Karpas-422 (cell line): ENCODE results near the gene NUP210L. TPM values are rescaled to one million over a fixed set of nuclear protein-coding genes. Genes with fewer than 3 reads are reported as not detected.

Experiments
- DNase-seq: peaks from one replicate; pipeline ENCODE4 v3.0.0-alpha.2; 2015
- H2AFZ ChIP-seq: fragments of 200-600 bp; sonication (generic); 2 replicates; pipeline ENCODE4 v1.6.1; 2014; ENCODE audit warnings: antibody characterized with exemption, low read length, mixed read lengths
- H3K27ac ChIP-seq: fragments of 200-600 bp; sonication (generic); 2 replicates; pipeline ENCODE4 v1.5.1; 2014; ENCODE audit warnings: mild to moderate bottlenecking, low read length, moderate library complexity
- H3K27me3 ChIP-seq: fragments of 200-600 bp; sonication (generic); 2 replicates; pipeline ENCODE4 v1.6.1; 2014; ENCODE audit warnings: low read length, mixed read lengths
- H3K36me3 ChIP-seq: fragments of 200-600 bp; sonication (generic); 2 replicates; pipeline ENCODE4 v1.6.1; 2014; ENCODE audit warnings: low read length, mixed read lengths; ENCODE audit not compliant: insufficient read depth
- H3K4me1 ChIP-seq: fragments of 200-600 bp; sonication (generic); 2 replicates; pipeline ENCODE4 v1.6.1; 2014; ENCODE audit warnings: mild to moderate bottlenecking, low read length, mixed read lengths
- H3K4me2 ChIP-seq: fragments of 200-600 bp; sonication (generic); 2 replicates; pipeline ENCODE4 v1.6.1; 2014; ENCODE audit warnings: low read length, low read depth, mild to moderate bottlenecking; ENCODE audit not compliant: poor library complexity, severe bottlenecking
- H3K4me3 ChIP-seq: fragments of 200-600 bp; sonication (generic); 2 replicates; pipeline ENCODE4 v1.5.1; 2014; ENCODE audit warnings: mild to moderate bottlenecking, antibody characterized with exemption, low read length, mixed read lengths
- H3K79me2 ChIP-seq: fragments of 200-600 bp; sonication (generic); 2 replicates; pipeline ENCODE4 v1.6.1; 2014; ENCODE audit warnings: mild to moderate bottlenecking, low read length, mixed read lengths
- H3K9ac ChIP-seq: fragments of 200-600 bp; sonication (generic); 2 replicates; pipeline ENCODE4 v1.6.0; 2014; ENCODE audit warnings: low read length
- H3K9me2 ChIP-seq: fragments of 200-600 bp; sonication (generic), shearing (Covaris generic); replicated peaks from 2 replicates; pipeline ENCODE4 v1.6.0; 2014; ENCODE audit warnings: mild to moderate bottlenecking, low read length, moderate library complexity; ENCODE audit not compliant: insufficient read depth
- H3K9me3 ChIP-seq: fragments of 300-700, 200-600 bp; sonication (generic); 2 replicates; pipeline ENCODE4 v1.6.1; 2014; ENCODE audit warnings: low read length, mixed read lengths
- H4K20me1 ChIP-seq: fragments of 200-600 bp; sonication (generic); 2 replicates; pipeline ENCODE4 v1.6.1; 2014; ENCODE audit warnings: mild to moderate bottlenecking, antibody characterized with exemption, low read length, low read depth; ENCODE audit not compliant: insufficient read depth
- total RNA-seq: library from RNA; depleted of rRNA; stranded (reverse); fragments of >200 nt; shearing (Covaris generic); gene quantifications from 2 replicates; pipeline ENCODE4 v1.2.3, GENCODE V29; 2014; ENCODE audit warnings: low replicate concordance; rRNA removed

Gene NUP210L
- total RNA-seq: not detected in 2 replicates

DNA sequence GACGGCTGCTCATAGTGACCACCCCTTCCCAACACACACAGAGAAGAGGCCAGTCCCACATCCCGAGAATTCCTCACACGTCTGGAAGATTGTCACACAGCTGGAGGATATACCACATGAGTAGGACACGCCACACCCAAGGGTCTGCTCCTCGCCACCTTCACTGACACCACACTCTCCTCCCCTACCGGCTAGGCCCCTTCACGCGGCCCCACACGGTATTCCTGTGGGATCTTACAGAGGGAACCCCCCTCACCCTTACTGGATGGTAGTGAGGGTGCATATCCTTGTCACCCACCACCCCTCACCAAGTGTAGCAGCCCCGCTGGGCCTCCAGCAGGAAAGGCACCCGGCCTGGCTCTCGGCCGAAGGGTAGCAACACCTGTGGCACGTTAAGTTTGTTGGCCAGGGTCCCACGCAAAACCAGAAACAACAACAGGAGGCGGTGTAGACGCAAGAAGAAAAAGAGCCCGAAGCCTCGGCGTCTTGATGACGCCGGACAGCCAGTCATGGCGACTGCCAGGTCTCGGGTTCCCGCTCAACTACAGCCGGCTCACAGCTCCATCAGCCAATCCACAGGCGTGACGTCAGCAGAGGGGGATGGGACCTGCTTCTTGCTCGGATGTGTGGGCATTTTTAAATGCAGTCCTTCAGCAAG, at the start of gene NUP210L:
Gene NUP210L, minus strand, starts transcription at position 540 of the 658 bp plus-strand sequence.
- no peak for DNase-seq
- Histone ChIP-seq H4K20me1 (no peaks in the 10 kb centered on the region; the same call in 1 of the 2 replicates), H3K27me3 (no peaks in the 10 kb centered on the region), H3K9ac (no peak within 1 kb of the TSS), H3K36me3 (peaks cover 13% of the 10 kb centered on the region; the same call in 1 of the 2 replicates), H3K27ac (no peak within 1 kb of the TSS), H3K9me3 (no peaks in the 10 kb centered on the region), H3K9me2 (no peaks in the 10 kb centered on the region), H3K4me3 (no peak within 1 kb of the TSS), H3K79me2 (no peaks in the 10 kb centered on the region), H2AFZ (no peak within 1 kb of the TSS), H3K4me2 (no peak within 1 kb of the TSS), H3K4me1 (no peaks in the 10 kb centered on the region)

- Histone ChIP-seq H2AFZ (no peak overlapping the region), H3K79me2 (no peaks in the 10 kb centered on the region), H3K9ac (no peak overlapping the region), H4K20me1 (no peaks in the 10 kb centered on the region), H3K4me1 (peaks cover 5% of the 10 kb centered on the region), H3K27ac (no peak overlapping the region), H3K36me3 (no peaks in the 10 kb centered on the region), H3K27me3 (no peaks in the 10 kb centered on the region), H3K4me3 (no peak overlapping the region), H3K4me2 (no peak overlapping the region), H3K9me3 (no peaks in the 10 kb centered on the region), H3K9me2 (no peaks in the 10 kb centered on the region)
- no peak for DNase-seq
These were observed 44.6 kb upstream of the NUP210L start for GRCh38 chr1:154199563-154199879.

DNA sequence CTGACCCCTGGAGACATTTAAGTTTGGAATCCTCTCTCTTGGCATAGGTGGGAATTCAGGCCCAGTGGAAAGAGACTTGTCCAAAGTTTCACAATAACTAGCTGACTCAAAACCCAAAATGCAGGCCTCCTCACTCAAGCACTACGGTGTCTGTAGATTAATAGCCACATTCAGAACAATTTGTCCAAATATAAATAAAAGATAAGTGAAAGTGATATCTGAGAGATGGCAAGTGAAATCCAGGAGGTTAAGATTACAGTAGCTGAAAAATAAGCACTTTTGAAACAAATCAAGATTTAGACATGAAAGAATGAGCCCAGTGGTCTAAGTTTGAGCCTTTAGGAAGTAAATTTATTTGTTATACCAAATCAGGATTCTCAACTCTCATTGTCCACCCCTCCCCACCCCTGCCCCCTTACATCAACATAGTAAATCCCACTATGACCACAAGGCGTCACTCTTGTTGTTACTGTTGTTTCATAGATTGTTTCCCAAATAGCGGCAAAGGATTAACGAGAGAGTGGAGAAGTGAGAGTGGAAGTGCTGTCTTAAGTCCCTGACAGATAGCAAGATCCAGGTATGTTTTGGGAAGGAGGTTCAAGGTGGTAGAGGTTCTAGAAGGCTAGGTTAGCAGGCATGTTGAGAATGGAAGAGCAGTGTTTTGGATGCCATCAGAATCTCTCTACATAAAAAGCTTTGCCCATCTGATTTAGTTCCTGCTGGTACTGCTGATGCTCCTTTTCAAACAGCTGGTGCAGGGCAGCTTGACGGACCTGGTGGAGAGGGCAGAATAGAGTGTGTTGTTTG, 44.1 kb upstream of the NUP210L start:
- H3K27me3 ChIP-seq: no peaks in the 10 kb centered on the region

DNA sequence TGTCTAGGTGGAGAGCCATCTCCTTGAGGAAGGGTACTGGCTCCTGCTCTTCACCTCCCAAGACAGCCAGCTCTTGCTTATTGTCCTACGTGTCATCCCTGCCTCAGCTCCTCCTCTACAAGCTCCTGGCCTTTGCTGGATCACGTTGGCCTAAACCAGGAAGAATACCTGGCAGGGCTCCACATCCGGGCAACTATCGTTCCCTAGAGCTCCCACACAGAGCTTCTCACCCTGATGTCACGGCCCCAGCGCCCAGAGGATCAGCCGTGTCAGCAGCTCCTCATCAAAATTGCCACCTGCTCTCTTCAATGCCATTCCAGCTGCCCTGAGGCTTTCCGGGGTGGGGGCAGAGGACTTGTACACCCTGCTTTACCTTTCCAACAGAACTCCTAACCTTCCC, 38.9 kb upstream of the NUP210L start:
- DNase-seq: no peak
- Histone ChIP-seq H3K27ac (no peak overlapping the region), H3K9me2 (no peaks in the 10 kb centered on the region), H4K20me1 (no peaks in the 10 kb centered on the region), H3K4me2 (peak overlapping the region; percentile 24), H2AFZ (peak overlapping the region; percentile 87; the same call in 1 of the 2 replicates), H3K36me3 (no peaks in the 10 kb centered on the region), H3K27me3 (no peaks in the 10 kb centered on the region), H3K9ac (peak overlapping the region; percentile 36; the same call in 1 of the 2 replicates), H3K9me3 (no peaks in the 10 kb centered on the region), H3K79me2 (no peaks in the 10 kb centered on the region), H3K4me3 (no peak overlapping the region), H3K4me1 (peaks cover 17% of the 10 kb centered on the region)

More for the DNA sequence above, 44.1 kb upstream of the NUP210L start:
- Histone ChIP-seq H3K27ac (no peak overlapping the region), H3K9me2 (no peaks in the 10 kb centered on the region), H3K36me3 (no peaks in the 10 kb centered on the region), H3K4me3 (no peak overlapping the region), H3K9ac (no peak overlapping the region), H3K4me2 (no peak overlapping the region), H3K79me2 (no peaks in the 10 kb centered on the region), H3K4me1 (peaks cover 11% of the 10 kb centered on the region), H4K20me1 (no peaks in the 10 kb centered on the region), H3K9me3 (no peaks in the 10 kb centered on the region), H2AFZ (peak overlapping the region; percentile 61; the same call in 1 of the 2 replicates)
- peak; percentile 81 for DNase-seq

DNA sequence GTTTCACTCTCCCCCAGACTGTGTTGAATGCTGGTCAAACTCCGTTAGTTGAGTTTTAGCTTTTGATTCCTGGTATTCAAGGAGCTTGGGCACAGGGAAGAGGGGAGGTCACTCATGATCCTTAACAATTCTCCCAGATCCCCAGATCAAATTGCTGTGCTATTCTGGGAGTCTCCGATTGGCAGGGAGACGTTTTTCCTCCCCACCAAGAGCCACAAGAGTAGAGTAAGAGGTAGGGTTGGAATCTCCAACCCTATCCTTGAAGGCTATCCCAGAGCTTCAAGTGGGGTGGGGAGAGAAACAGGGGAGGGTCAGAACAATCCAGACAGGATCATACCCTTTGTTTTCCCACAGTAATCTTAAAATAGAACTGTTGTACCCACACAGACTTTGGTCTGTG, 37.6 kb upstream of the NUP210L start:
- no peak overlapping the region for H3K4me3 ChIP-seq
- no peak overlapping the region for H3K4me2 ChIP-seq
- no peak overlapping the region for H3K27ac ChIP-seq
- no peaks in the 10 kb centered on the region for H3K9me3 ChIP-seq
- H3K9me2 ChIP-seq: no peaks in the 10 kb centered on the region
- H3K36me3 ChIP-seq: no peaks in the 10 kb centered on the region
- H3K9ac ChIP-seq: no peak overlapping the region
- no peaks in the 10 kb centered on the region for H3K27me3 ChIP-seq
- DNase-seq: no peak
- H3K4me1 ChIP-seq: peaks cover 21% of the 10 kb centered on the region
- H2AFZ ChIP-seq: no peak overlapping the region
- H3K79me2 ChIP-seq: no peaks in the 10 kb centered on the region
- H4K20me1 ChIP-seq: no peaks in the 10 kb centered on the region

GRCh38 chr1:154191990-154192461, 37.2 kb upstream of the NUP210L start, which contains the start of gene TPM3:
TSS of gene TPM3 (minus strand) at chr1:154192100. CDS start at chr1:154192018, 82 bp downstream.
- H2AFZ ChIP-seq: no peak within 1 kb of the TSS
- no peak for DNase-seq
- H3K4me3 ChIP-seq: no peak within 1 kb of the TSS
- H3K27ac ChIP-seq: no peak within 1 kb of the TSS
- peaks cover 26% of the 10 kb centered on the region for H3K4me1 ChIP-seq
- H3K79me2 ChIP-seq: no peaks in the 10 kb centered on the region
- no peaks in the 10 kb centered on the region for H3K27me3 ChIP-seq
- H4K20me1 ChIP-seq: no peaks in the 10 kb centered on the region
- H3K4me2 ChIP-seq: no peak within 1 kb of the TSS
- no peak within 1 kb of the TSS for H3K9ac ChIP-seq
- no peaks in the 10 kb centered on the region for H3K9me2 ChIP-seq
- H3K9me3 ChIP-seq: no peaks in the 10 kb centered on the region
- H3K36me3 ChIP-seq: no peaks in the 10 kb centered on the region

GRCh38 chr1:154190550-154190949, 35.7 kb upstream of the NUP210L start:
- H4K20me1 ChIP-seq: no peaks in the 10 kb centered on the region
- no peak overlapping the region for H3K4me2 ChIP-seq
- H2AFZ ChIP-seq: no peak overlapping the region

DNA sequence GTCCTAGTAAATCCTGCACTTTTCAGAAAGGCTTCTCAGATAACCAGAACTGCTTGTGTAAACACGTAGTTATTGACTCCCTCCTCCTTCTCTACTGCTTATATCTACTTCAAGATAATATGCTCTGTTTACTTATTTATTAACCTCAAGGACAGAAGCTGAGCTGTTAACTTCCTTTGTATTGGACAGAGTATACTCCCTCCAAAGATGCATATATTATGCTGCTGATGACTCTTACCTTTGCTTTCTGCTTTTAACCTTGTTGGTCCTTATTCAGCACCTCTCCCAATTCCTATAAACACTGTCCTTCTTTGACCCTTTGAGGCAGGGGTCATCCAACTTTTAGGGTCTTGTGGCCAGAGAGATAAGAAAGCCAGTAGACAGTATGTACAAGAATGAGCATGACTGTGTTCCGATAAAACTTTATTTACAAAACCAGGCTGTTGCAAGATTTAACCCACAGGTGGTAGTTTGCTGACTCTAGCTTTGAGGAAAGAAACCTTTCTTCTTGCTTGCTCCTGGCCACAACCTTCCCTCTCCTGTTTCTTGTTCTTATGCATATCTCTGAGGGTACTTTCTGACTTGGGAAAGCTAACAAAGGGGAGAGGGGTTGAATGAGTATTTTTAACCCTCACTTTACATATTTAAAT, 32.1 kb upstream of the NUP210L start:
- Histone ChIP-seq H3K4me3 (no peak overlapping the region), H3K4me2 (peak overlapping the region; percentile 27), H3K79me2 (peaks cover 10% of the 10 kb centered on the region), H2AFZ (peak overlapping the region; percentile 53; the same call in 1 of the 2 replicates), H3K9me3 (no peaks in the 10 kb centered on the region), H3K4me1 (peaks cover 21% of the 10 kb centered on the region), H3K27me3 (no peaks in the 10 kb centered on the region), H3K36me3 (no peaks in the 10 kb centered on the region), H3K9me2 (no peaks in the 10 kb centered on the region), H3K27ac (no peak overlapping the region), H3K9ac (peak overlapping the region; percentile 16; the same call in 1 of the 2 replicates), H4K20me1 (peaks cover 3% of the 10 kb centered on the region)
- DNase-seq: no peak

More at GRCh38 chr1:154190550-154190949, 35.7 kb upstream of the NUP210L start:
- Histone ChIP-seq H3K27me3 (no peaks in the 10 kb centered on the region), H3K9me2 (no peaks in the 10 kb centered on the region), H3K4me3 (no peak overlapping the region), H3K9me3 (no peaks in the 10 kb centered on the region), H3K27ac (no peak overlapping the region), H3K79me2 (no peaks in the 10 kb centered on the region), H3K36me3 (no peaks in the 10 kb centered on the region), H3K4me1 (peaks cover 29% of the 10 kb centered on the region), H3K9ac (no peak overlapping the region)
- DNase-seq: no peak
